HG02678 (cell line): ENCODE results near the gene SEC16A.
A peak's percentile ranks its signal among the peaks of the same experiment; 100 is the strongest.

Source experiments
- ATAC-seq: cut with Tn5 transposase; IDR thresholded peaks from one replicate; pipeline ENCODE4 v1.9.1; 2021; ENCODE audit warnings: mild to moderate bottlenecking, moderate library complexity; ENCODE audit not compliant: unreplicated experiment

SEC16A gene

DNA sequence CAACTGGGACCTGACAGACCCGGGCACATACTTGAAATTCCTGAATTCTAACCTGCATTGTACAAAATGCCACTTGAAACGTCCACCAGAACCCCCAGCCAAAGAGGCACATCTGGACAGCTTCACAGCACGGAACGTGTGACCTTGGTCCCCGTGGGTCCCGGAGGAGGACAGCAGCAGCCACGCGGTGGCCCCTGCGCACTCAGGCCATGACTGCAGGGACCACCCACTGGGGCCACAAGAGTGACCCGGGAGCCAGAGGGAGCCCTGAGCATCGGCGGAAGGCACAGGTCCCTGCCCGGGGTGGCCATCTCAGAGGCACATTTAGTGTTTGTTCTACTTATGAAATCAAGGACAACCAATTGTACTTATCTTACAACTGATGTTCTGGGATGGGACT lies 80.8 kb downstream of the SEC16A start:
- ATAC-seq, result no peak

DNA sequence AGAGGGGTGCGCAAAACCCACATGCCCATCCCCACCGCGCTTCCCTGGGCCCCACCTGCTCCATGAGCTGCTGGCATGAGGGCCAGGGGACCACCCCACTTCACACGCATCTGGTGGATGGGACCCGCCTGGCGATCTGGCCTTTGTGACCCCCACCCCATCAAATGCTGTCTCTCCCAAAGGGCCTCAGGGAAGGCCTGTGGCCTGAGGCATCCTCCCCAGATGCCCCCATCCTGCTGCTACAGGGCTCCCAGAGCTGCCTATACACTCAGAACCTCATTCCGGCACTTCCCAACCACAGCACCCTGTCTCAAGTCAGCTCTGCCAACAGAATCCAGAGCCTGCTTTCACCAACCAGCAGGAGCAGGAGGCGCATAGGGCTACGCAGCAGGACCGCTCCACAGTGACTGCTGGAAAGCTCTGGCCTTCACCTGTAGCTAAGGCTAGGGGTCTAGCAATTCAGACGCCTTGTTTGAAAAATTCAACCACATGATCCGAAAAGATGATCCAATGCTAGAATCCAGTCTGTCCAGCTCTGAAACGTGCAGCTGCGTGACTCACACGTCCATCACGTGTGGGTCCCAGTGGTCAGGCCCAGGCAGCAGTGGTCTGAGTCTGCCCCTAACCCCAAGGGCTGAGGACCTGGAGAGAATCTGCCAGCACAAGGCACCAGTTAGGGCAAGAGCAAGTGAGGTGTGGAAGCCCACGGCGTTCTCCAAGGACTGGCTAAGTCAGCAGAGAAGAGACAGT lies 81.5 kb downstream of the SEC16A start:
- no peak for ATAC-seq

DNA sequence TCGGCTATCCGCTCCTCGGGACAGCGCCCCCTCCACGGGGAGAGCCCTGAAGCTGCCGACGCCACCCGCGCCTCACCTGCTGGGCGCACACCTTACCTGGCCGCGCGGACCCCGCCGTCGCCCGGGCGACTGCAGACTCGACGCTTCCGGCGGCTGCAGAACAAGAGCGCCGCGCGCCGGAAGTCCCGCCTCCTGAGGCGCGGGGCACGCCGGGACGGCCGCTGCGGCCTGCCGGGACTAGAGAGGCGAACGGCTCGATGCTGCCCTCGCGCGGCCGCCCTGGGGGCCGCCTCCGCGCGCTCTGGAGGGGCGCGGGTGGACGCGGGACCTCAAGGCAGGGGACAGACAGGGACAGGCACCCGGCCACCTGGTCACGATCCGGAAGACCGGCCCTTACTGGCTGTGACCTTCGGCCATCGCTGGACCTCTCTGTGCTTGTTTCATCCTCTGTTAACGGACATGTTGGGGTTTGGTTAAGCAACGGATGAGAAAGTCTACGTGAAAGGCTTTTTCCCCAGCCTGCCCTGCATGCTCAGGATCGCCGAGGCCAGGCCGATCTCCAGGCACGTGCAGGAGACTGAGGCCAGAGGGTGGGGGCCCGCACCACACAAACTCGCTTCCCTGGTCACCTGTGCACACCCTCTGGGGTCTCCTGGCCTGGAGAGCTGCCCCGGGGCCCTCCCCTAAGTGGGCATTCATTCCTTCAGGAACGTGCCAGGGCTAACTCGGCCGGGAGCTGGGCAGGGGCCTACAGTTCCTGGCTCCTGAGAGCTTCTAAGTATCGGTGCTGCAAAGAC lies 82.6 kb downstream of the SEC16A start, which contains the start of gene SNAPC4:
TSS of gene SNAPC4 (minus strand) at position 133 of the 797 bp plus-strand sequence. CDS start 1,742 bp downstream, outside the sequence.
- ATAC-seq, result peak; percentile 75

DNA sequence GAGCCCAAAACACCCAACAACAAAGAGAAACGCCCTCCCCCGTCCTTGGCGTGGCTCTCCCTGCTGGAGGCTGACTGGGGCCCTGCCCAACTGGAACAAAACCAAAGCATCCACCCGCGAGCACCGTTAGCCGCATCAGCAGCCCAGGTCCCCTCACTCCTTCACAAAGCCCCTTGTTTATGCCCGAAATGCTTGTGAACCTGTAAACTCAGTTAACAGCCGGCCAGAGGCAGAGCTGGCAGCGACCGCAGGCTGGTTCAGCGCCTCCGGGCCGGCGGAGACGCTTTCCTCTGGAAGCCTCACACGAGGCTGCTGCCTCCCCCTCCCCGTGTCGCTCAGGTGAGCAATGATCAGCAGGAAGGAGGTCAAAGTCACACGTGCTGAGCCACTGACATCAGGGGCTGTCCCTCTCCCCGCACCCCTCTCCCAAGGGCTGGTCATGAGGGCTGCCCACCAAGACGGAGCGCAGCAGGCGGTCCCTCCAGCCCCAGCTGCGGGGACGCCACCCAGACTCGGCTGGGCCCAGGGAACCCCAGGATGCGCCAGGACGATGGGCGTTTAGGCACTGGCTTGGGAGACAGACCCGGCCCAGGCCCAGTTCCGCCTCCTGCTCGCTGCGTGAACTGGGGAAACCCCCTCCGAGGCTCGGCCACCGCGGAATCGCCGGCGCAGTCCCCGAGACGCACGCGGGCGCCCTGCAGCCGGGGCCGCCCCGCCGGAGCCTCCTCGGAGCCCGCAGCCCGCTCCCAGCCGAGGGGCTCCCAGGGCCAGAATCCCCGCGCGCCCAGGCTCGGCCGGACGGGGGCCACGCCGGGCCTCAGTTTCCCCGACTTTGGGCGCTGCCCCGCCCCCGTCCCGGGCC lies 83.4 kb downstream of the SEC16A start:
- no peak for ATAC-seq

DNA sequence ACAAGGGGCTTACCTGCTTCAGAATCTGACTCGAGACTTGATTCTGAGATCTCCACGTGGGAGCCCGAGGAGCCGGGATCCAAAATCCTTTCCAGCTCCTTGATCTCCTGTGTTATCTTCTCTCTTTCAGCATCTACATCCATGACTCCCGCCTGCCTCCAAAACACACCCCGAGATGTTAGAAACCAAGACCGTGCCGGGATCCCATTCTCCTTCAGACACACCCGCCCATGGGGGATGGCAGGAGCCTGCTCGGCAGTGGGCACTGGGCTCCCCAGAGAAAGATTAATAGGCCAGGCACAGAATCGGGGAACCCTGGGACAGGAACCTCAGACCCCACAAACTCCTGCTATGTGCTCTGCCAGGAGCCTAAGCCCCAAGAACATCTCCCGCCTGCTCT lies 84.6 kb downstream of the SEC16A start:
- no peak for ATAC-seq

DNA sequence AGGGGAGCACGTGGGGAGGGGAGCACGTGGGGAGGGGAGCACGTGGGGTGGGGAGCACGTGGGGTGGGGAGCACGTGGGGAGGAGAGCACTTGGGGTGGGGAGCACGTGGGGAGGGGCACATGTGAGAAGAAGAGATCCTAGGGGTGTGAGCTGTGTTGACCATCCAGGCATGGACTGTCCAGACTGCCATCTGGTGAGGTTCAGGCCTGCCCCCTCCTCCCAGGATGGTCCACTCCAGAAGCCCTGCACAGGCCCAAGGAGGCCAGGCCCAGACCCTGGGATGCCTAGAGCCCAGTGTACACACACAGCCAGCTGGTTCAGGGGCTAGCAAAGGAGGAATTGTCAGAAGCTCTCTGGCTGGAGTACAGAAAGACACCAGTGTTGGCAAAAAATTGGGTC lies 85.2 kb downstream of the SEC16A start:
- ATAC-seq, result no peak

DNA sequence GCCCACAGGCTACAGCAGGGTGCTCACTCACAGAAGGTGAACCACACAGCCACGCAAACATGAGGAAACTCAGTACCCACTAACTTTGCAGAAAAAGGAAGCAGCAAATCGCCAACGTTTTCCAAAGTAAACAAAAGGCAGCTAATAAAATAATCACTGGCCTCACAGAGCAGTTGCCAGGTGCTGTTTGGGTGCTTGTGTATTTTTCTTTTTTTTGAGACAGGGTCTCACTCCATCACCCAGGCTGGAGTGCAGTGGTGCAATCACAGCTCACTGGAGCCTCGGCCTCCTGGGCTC lies 86.7 kb downstream of the SEC16A start:
- no peak for ATAC-seq

DNA sequence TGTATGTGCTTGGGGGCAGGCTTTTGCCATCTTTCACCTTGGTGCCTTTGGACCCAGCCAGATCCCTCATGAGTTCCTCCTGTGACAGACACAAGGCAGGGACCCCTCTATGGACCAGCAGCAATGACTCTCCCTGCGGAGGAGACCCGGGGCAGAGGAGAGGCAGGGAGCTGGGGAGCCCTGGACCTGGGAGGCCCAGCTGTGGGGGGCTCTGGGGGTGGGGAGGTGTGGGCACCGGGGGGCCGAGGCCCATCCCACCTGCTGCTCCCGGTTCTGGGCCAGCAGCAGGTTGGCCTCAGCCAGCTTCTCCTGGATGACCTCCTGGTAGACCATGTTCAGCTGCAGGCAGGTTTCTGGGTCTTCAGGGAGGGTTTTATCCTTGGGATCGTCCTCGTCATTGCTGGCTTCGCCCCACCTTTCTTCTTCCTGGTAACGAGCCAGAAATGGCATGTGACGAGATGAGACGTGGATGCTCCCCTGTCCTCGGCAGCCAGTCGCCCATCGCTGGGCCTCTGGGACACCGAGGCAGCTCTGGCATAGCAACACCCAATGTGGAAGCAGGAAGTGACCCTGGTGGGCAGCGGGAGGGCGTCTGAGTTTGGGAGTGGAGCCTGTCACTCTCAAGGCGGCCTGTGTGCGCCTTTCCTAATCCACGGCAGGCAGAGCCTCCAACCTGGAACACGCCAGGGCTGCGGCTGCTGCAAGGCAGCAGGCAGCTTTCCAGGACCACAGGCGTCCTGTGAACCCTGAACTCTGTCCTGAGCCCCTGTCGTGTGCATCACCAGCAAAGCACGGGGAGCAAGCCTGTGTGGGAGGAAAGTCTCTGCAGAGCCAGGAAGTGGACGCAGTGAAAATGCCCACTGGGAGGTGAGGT lies 87.3 kb downstream of the SEC16A start:
- ATAC-seq, result no peak

DNA sequence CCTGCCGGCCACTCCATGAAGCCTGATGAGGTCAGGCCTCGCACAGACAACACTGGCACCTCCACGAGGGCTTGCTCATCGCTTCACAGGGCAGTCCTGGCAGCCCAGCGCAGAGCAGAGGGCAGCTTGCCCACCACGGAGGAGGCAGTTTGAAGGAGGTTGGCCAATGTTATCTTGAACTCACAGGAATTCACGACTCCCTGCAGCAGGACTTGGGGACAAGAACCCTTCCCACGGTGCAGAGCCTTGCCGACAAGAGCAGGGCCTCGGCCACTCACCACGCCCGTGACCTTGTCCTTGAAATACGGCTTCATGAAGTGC lies 87.9 kb downstream of the SEC16A start:
- no peak for ATAC-seq

DNA sequence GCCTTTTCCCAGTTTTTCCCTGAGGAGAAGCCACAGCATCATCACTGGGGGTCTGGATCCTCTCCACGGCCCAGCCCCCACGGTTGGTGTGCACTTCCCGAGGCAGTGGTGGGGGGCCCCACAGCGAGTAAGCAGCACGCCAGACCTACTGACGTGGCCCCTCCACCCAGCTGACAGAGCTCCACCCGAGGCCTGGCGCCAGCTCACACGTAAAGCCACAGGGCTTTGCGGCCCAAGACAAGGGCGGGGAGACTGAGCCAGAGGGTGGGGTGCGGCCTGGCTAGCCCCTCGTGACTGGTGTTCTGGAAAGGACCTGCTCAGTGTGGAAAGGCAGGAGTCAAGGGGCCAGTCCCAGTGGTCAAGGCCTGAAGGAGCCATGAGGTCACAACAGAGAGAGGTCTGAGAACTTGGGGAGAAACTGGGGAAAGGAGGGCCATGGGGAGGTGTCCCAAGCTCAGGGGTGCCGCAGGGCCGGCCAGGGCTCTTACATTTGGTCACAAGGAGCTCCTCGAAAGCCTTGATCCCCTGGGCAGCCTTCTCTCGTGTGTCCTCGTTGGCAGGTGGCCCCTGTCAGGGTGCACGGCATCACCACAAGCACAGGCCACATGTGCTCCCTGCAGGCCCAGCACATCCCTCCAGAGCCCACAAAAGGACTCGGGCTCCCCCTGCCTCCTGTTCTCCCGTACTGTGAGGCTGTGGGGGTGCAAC lies 88.4 kb downstream of the SEC16A start:
- no peak for ATAC-seq

DNA sequence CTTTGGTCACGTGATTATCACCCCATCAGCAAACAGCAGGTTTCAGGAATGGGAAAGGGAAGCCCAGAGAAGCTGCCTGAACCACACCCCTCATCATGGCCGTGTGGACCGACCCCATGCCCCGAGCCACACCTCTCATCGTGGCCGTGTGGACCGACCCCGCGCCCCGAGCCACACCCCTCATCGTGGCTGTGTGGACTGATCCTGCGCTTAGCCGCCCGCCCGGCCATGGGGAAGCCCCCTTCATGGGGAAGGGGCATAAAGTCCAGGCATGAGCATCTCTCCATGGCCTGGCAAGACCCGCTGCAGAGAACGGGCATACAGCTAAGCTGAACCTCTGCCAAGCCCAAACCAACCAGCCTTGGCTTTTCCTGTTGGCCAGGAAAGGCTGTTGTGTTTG lies 89.3 kb downstream of the SEC16A start:
- ATAC-seq, result no peak

DNA sequence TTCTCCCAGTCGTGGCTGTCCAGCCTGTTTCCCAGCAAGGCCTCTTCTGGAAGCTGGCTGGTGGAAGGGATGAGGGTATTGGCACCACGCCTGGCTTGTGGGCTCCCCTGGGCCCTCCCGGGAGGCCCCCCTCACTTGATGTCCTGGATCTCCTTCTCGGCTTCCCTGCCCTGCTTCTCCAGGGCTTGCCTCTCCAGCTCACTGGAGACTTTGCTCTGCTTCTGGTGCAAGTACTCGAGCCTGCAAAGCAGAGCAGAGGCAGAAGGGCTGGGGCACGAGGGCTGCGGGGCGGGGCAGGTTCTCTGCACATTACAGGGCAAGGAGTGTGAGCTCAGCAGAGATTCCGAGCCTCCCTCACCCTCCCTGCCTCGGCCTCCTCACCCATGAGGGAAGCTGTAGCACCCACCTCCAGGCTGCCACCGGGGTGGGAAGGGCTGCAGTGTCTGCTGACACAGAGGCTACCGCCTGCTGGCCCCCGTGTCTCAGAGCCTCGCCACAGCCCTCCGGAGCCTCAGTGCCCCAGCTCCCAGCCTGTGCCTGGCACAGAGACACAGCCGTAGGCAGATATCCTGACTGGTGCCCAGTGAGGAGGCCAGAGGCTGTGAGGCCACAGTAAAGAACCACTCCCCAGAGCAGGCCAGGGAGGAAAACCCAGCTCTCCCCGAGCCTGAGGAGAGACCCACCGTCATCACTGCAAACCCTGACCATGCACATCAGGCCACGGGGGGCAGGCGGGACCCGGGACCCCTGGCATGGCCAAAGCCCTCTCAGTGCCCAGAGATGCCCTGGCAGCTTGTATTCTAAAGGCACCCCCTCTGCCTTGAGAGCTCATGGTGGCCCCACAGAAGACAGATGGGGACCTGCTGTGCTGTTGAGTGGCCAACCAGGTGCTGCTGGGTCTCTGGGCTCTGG lies 90.0 kb downstream of the SEC16A start:
- ATAC-seq, result no peak

DNA sequence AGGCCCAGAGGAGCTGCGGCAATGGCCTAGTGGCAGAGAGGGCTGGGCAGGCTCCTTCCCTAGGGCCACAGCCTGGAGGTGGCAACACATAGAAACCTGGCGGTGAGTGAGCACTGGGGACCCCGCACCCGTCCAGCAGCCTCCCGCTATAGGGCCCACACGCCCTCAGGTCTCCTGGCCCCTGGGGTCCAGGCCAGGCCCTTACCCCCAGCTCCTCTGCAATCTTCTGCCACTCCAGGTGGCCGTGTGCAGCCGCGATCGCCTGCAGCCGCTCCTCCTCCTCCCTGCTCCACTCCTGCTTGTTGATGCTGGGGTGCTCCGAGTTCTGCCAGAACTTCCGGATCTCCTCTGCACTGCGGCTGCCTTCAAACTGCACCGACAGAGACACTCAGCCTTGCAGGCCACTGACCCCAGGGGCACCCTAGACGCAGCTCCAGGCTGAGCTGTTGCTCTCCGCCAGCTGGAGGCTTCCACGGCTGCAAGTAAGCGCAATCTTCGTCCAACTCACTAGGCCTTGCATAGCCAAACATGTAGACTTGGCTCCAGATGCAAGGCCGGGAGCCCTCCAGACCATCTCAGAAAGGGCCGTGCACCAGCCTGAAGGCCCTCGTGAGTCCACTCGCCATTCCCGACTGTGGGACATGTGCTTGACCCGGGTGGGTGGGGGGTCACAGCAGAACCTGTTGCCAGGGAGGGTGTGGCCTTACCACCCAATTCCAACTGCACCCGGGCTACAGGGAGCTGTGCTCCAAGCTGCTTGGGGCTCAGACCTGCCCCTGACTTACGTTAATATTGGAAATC lies 90.9 kb downstream of the SEC16A start:
- ATAC-seq, result no peak
